ENCODE results near the gene BRME1.
A peak's percentile ranks its signal among the peaks of the same experiment; 100 is the strongest.

The BRME1 gene

GRCh38 chr19:13842291-13843103, 63.4 kb downstream of the BRME1 start (continued):
- 0 out of 2 replicates have a peak, but pooled peaks have one; percentile 23 for TF ChIP-seq INSM2 (tag by site-specific recombination; IDR thresholded peaks at IDR 0.05)
- no peak for TF ChIP-seq ZNF169 (tag by site-specific recombination; IDR thresholded peaks at IDR 0.05)
- 0 out of 2 replicates have a peak, but pooled peaks have one; percentile 49 for TF ChIP-seq KLF8 (tag by site-specific recombination; IDR thresholded peaks at IDR 0.05)
- no peak for TF ChIP-seq ZNF501 (tag by site-specific recombination; IDR thresholded peaks at IDR 0.05)
- peak; percentile 22; the same call in 1 of the 2 replicates for TF ChIP-seq ZNF398 (tag by site-specific recombination; IDR thresholded peaks at IDR 0.05)
- TF ChIP-seq ZBTB26 (tag by site-specific recombination; optimal IDR thresholded peaks at IDR 0.05), result peak; percentile 43
- TF ChIP-seq KLF9 (tag by site-specific recombination; IDR thresholded peaks at IDR 0.05; ENCODE audit: low read depth), result peak; percentile 59; the same call in 1 of the 2 replicates
- TF ChIP-seq PATZ1 (tag by site-specific recombination; IDR thresholded peaks at IDR 0.05), result peak; percentile 81
- peak; percentile 71; the same call in 1 of the 2 replicates for TF ChIP-seq ZSCAN30 (tag by site-specific recombination; IDR thresholded peaks at IDR 0.05)
- no peak for TF ChIP-seq PBX3 (CRISPR knock-in tag; IDR thresholded peaks at IDR 0.05)
- TF ChIP-seq KLF17 (tag by site-specific recombination; IDR thresholded peaks at IDR 0.05), result no peak
- peak; percentile 74 for TF ChIP-seq GLIS2 (tag by site-specific recombination; IDR thresholded peaks at IDR 0.05)
- peak; percentile 96 for TF ChIP-seq GLIS1 (tag by site-specific recombination; IDR thresholded peaks at IDR 0.05)
- peak; percentile 53 for TF ChIP-seq ZIC2 (tag by site-specific recombination; IDR thresholded peaks at IDR 0.05)
- no peak for TF ChIP-seq ZNF366 (tag by site-specific recombination; conservative IDR thresholded peaks at IDR 0.05)

- TF ChIP-seq YY1 (tag by site-specific recombination; IDR thresholded peaks at IDR 0.05) (no peak), ZNF514 (tag by site-specific recombination; IDR thresholded peaks at IDR 0.05) (no peak), ZNF426 (tag by site-specific recombination; IDR thresholded peaks at IDR 0.05) (no peak), ELK4 (IDR thresholded peaks at IDR 0.05; ENCODE audit: borderline replicate concordance, low read depth, low read length) (no peak), ZNF239 (tag by site-specific recombination; IDR thresholded peaks at IDR 0.05) (no peak), ZBTB8A (tag by site-specific recombination; IDR thresholded peaks at IDR 0.05) (no peak)
- H3K36me3 ChIP-seq (ENCODE audit: control insufficient read depth in 2 of 2, insufficient read depth in 1 of 2, low read length in 2 of 2), result no peaks in the 10 kb centered on the region
- no peak overlapping the region; the same call in 1 of the 2 replicates for H3K27ac ChIP-seq (ENCODE audit: extremely low read depth, low read depth, low read length)
- no peaks in the 10 kb centered on the region for H3K9me3 ChIP-seq (ENCODE audit: control insufficient read depth, insufficient read depth, low read depth, low read length)
- POLR2A ChIA-PET, result interaction anchor here (0.6 to 3.0 kb wide), 4 partner anchors 10 to 99 kb away, joined by 3 to 21 read pairs (median 4); no protein-coding TSS in a partner anchor
- H3K4me3 ChIP-seq (ENCODE audit: low read depth, low read length), result peak overlapping the region; percentile 78
- H3K4me1 ChIP-seq (ENCODE audit: control insufficient read depth, insufficient read depth, low read length), result peaks cover 21% of the 10 kb centered on the region
- CTCF ChIA-PET, result interaction anchor here (0.6 to 1.4 kb wide), 2 partner anchors 20 to 784 kb away, joined by 5 to 6 read pairs; no protein-coding TSS in a partner anchor
Observed at GRCh38 chr19:13841962-13842290, 64.0 kb downstream of the BRME1 start.

Measured in HEK293 (cell line).